ENCODE results near the gene NELFE.

- TF ChIP-seq CTCF (IDR thresholded peaks at IDR 0.05) (no peak), EZH2 (IDR thresholded peaks at IDR 0.05) (no peak), EZH2phosphoT487 (IDR thresholded peaks at IDR 0.05) (no peak)
These were observed 51.5 kb downstream of the NELFE start for GRCh38 chr6:31907158-31907813.

All from neural progenitor cell (in vitro differentiated cells).